ENCODE data around the gene FBN1. TPM values are rescaled to one million over a fixed set of nuclear protein-coding genes. Genes with fewer than 3 reads are reported as not detected.

Gene FBN1
- total RNA-seq, 1 donor from 2014 or later = 102 TPM

GRCh38 chr15:48360841-48361240 lies 284.7 kb downstream of the FBN1 start:
- no peak overlapping the region for H3K27ac ChIP-seq
- intact Hi-C loops (cut with DNase I) = no loop called here
- no peak for TF ChIP-seq CTCF (IDR thresholded peaks at IDR 0.05)
- no peak for TF ChIP-seq POLR2AphosphoS5 (IDR thresholded peaks at IDR 0.05; ENCODE audit: insufficient read depth in 1 of 2, low read depth in 1 of 2)
- TF ChIP-seq POLR2A (IDR thresholded peaks at IDR 0.05) = no peak

More at GRCh38 chr15:48360841-48361240, 284.7 kb downstream of the FBN1 start:
- Histone ChIP-seq H3K27me3 (no peaks in the 10 kb centered on the region), H3K36me3 (no peaks in the 10 kb centered on the region), H3K9me3 (no peaks in the 10 kb centered on the region), H3K4me3 (no peak overlapping the region), H3K4me1 (no peaks in the 10 kb centered on the region)
- DNase-seq (ENCODE audit: extremely low spot score in 2 of 2) = no peak

Other genes with a start within 250 kb of the FBN1 start
- 4.4 TPM for gene CEP152, start 165.4 kb upstream of the FBN1 start, total RNA-seq
- gene EID1, start 232.4 kb upstream of the FBN1 start, total RNA-seq = 175 TPM

All from vagina (tissue), 2 donors.